PC-9 (cell line): Measurements from ENCODE around the gene PGAM1. TPM values are rescaled to one million over a fixed set of nuclear protein-coding genes. Genes with fewer than 3 reads are reported as not detected.

Experiments
- BruUV-seq: library from RNA; stranded (reverse); fragments of 400-500 nt; replicated peaks from 2 replicates; lab custom pipeline; 2021; lab: Mats Ljungman, UMichigan
- CTCF ChIA-PET: fragments of 300-600 bp; sonication (Branson Sonifier 250); formaldehyde crosslinking; loops from one replicate; lab custom pipeline; 2022; ENCODE audit warnings: antibody characterized with exemption; lab: Charles Lee
- POLR2A ChIA-PET: fragments of 300-600 bp; sonication (Branson Sonifier 250); formaldehyde crosslinking; loops from one replicate; lab custom pipeline; 2022; ENCODE audit warnings: antibody characterized with exemption; ENCODE audit not compliant: unreplicated experiment; lab: Charles Lee
- DNase-seq, 2 experiments: peaks; one replicate each; pipeline versions ENCODE4 v3.0.0 to v3.0.0-alpha.2; 2015 to 2022; ENCODE audit warnings: mixed read lengths in 1 of 2
- H2AFZ ChIP-seq: fragments of 200-600 bp; sonication (generic); 2 replicates; pipeline ENCODE4 v1.8.1; 2017; ENCODE audit warnings: antibody characterized with exemption
- H3F3A ChIP-seq: fragments of 200-600 bp; sonication (generic); 2 replicates; pipeline ENCODE4 v1.8.1; 2017; ENCODE audit warnings: antibody characterized with exemption, mild to moderate bottlenecking, low read depth; ENCODE audit not compliant: insufficient read depth
- H3K27ac ChIP-seq: fragments of 200-600 bp; sonication (generic); 2 replicates; pipeline ENCODE4 v1.6.1; 2016; ENCODE audit warnings: mixed run types
- H3K27me3 ChIP-seq: fragments of 200-600 bp; sonication (generic); 2 replicates; pipeline ENCODE4 v1.6.1; 2016; ENCODE audit warnings: low read depth, mixed run types; ENCODE audit not compliant: insufficient read depth
- H3K36me3 ChIP-seq: fragments of 200-600 bp; sonication (generic); 2 replicates; pipeline ENCODE4 v1.6.1; 2016; ENCODE audit warnings: low read depth, mixed run types
- H3K4me1 ChIP-seq: fragments of 200-600 bp; sonication (generic); replicated peaks from 2 replicates; pipeline ENCODE4 v1.6.1; 2016; ENCODE audit warnings: mixed run types; ENCODE audit not compliant: insufficient read depth
- H3K4me2 ChIP-seq: fragments of 200-600 bp; sonication (generic); 2 replicates; pipeline ENCODE4 v1.6.1; 2017; ENCODE audit warnings: mixed run types
- H3K4me3 ChIP-seq: fragments of 200-600 bp; sonication (generic); 2 replicates; pipeline ENCODE4 v1.6.1; 2016; ENCODE audit warnings: mixed run types
- H3K79me2 ChIP-seq: fragments of 200-600 bp; sonication (generic); 2 replicates; pipeline ENCODE4 v1.6.1; 2017; ENCODE audit warnings: low read depth, mixed run types
- H3K9me2 ChIP-seq: fragments of 200-600 bp; sonication (generic); 2 replicates; pipeline ENCODE4 v1.8.1; 2017; ENCODE audit warnings: mild to moderate bottlenecking; ENCODE audit not compliant: insufficient read depth
- H3K9me3 ChIP-seq: fragments of 200-600 bp; sonication (generic); 2 replicates; pipeline ENCODE4 v1.8.1; 2016; ENCODE audit warnings: low read depth; ENCODE audit not compliant: insufficient read depth
- H4K20me1 ChIP-seq: fragments of 200-600 bp; sonication (generic); 2 replicates; pipeline ENCODE4 v1.8.1; 2017; ENCODE audit not compliant: insufficient read depth
- CTCF ChIP-seq: fragments of 200-600 bp; sonication (generic); conservative IDR thresholded peaks from 2 replicates; pipeline ENCODE4 v1.6.1; 2017; ENCODE audit warnings: mixed run types, antibody characterized with exemption, mild to moderate bottlenecking, moderate library complexity
- EZH2 ChIP-seq: fragments of 200-600 bp; sonication (generic); IDR thresholded peaks from 2 replicates; pipeline ENCODE4 v1.8.0; 2017; ENCODE audit warnings: antibody characterized with exemption, low read depth
- intact Hi-C: fragments of 100-400 bp; cut with micrococcal nuclease; formaldehyde crosslinking; loops from one replicate; pipeline ENCODE4 v1.10.0; 2022; ENCODE audit not compliant: unreplicated experiment
- total RNA-seq: library from RNA; stranded (reverse); gene quantifications from 2 replicates; pipeline ENCODE4 v1.2.3, GENCODE V29; 2021

Gene PGAM1
- total RNA-seq, 1 experiment from 2014 or later = 243 TPM

- Histone ChIP-seq H3K4me3 (no peak overlapping the region), H4K20me1 (no peaks in the 10 kb centered on the region), H3K4me1 (no peaks in the 10 kb centered on the region), H3K9me3 (no peaks in the 10 kb centered on the region), H3K36me3 (no peaks in the 10 kb centered on the region), H3K4me2 (no peak overlapping the region), H2AFZ (no peak overlapping the region), H3K9me2 (no peaks in the 10 kb centered on the region), H3K27me3 (no peaks in the 10 kb centered on the region), H3F3A (peaks cover 3% of the 10 kb centered on the region; the same call in 1 of the 2 replicates), H3K79me2 (no peaks in the 10 kb centered on the region), H3K27ac (no peak overlapping the region)
- CTCF ChIA-PET = no interaction called here
- intact Hi-C loops = no loop called here
- POLR2A ChIA-PET = interaction anchor here (0.7 kb wide), 1 partner anchor 44 kb away, joined by 10 read pairs; no protein-coding TSS in a partner anchor
- DNase-seq = no peak
- TF ChIP-seq EZH2 = no peak
- no peak for TF ChIP-seq CTCF
- BruUV-seq = no TSS peak
Measured at GRCh38 chr10:97456686-97457065, 30.7 kb downstream of the PGAM1 start.

DNA sequence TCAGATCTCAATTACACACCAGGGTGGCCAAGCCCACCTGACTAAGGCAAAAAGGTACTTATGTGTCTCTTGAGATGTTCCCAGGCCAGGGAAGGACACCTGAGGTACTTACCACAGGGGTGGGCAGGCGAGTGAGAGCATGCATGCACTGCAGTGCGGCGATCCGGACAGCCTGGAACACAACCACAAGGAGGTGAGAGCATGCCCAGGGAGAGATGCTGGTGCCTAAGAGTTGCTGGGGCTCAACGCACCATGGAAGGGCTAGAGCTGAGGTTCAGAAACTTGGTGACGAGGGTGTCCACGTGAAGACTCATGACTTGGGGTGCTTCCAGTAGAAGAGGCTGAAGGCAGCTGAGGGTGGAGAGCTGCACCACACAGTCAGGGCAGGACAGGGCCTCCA is 33.1 kb downstream of the PGAM1 start:
- TF ChIP-seq CTCF (no peak), EZH2 (no peak)
- DNase-seq = no peak
- H3K4me1 ChIP-seq = peaks cover 4% of the 10 kb centered on the region; the same call in 1 of the 2 replicates
- ChIA-PET POLR2A (no interaction called here), CTCF (no interaction called here)
- H3K27me3 ChIP-seq = no peaks in the 10 kb centered on the region
- no peaks in the 10 kb centered on the region for H3K9me2 ChIP-seq
- no peaks in the 10 kb centered on the region; the same call in 1 of the 2 replicates for H4K20me1 ChIP-seq
- H3K79me2 ChIP-seq = no peaks in the 10 kb centered on the region
- H3K4me3 ChIP-seq = no peak overlapping the region
- H3K36me3 ChIP-seq = no peaks in the 10 kb centered on the region
- intact Hi-C loops = no loop called here
- BruUV-seq = no TSS peak
- no peak overlapping the region for H2AFZ ChIP-seq
- H3K27ac ChIP-seq = no peak overlapping the region
- no peak overlapping the region for H3K4me2 ChIP-seq
- H3F3A ChIP-seq = peaks cover 5% of the 10 kb centered on the region
- no peaks in the 10 kb centered on the region for H3K9me3 ChIP-seq

DNA sequence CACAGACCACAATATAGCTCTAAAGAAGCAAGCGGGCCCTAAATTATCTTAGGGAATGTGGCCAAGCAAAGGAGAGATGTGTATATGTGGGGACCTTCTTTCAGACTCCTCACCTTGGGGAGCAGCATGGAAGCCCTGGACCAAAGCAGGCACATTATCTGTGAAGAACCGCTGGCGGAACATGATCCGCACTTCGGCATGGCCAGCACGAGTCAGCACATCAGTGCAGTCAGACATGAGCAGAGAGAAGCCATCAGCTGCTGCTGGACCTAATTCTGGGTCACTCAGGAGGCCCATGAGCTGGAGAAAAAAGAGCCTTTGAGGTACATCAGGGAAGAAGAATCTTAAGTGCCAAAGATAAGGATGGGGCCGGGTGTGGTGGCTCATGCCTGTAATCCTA is 33.9 kb downstream of the PGAM1 start:
- no peak overlapping the region for H2AFZ ChIP-seq
- no peaks in the 10 kb centered on the region for H3K36me3 ChIP-seq
- no peaks in the 10 kb centered on the region; the same call in 1 of the 2 replicates for H4K20me1 ChIP-seq
- no peak for DNase-seq
- no peak overlapping the region for H3K27ac ChIP-seq
- intact Hi-C loops = loop anchor here (5.0 kb wide), 1 partner anchor 112 kb away; the partner anchor contains the start of gene ANKRD2
- no peak overlapping the region for H3K4me3 ChIP-seq
- BruUV-seq = no TSS peak
- TF ChIP-seq EZH2 (no peak), CTCF (no peak)
- peaks cover 13% of the 10 kb centered on the region for H3F3A ChIP-seq
- no peaks in the 10 kb centered on the region for H3K27me3 ChIP-seq
- no peaks in the 10 kb centered on the region for H3K79me2 ChIP-seq
- no peaks in the 10 kb centered on the region for H3K9me2 ChIP-seq
- no peaks in the 10 kb centered on the region for H3K9me3 ChIP-seq
- ChIA-PET POLR2A (no interaction called here), CTCF (no interaction called here)
- no peak overlapping the region for H3K4me2 ChIP-seq
- peaks cover 7% of the 10 kb centered on the region; the same call in 1 of the 2 replicates for H3K4me1 ChIP-seq
